GM23248 (cell line): ENCODE measurements around the gene SOX6.

ENCODE experiments used
- EZH2 ChIP-seq: fragments of 200-600 bp; sonication (generic); IDR thresholded peaks from 2 replicates; pipeline ENCODE4 v1.6.1; 2018; ENCODE audit warnings: antibody characterized with exemption, mild to moderate bottlenecking; ENCODE audit not compliant: insufficient read depth, poor library complexity, severe bottlenecking
- EZH2phosphoT487 ChIP-seq: fragments of 200-600 bp; sonication (generic); IDR thresholded peaks from 2 replicates; pipeline ENCODE4 v1.6.1; 2018; ENCODE audit warnings: antibody characterized with exemption, moderate library complexity, mild to moderate bottlenecking, low read depth; ENCODE audit not compliant: insufficient read depth

GRCh38 chr11:16080688-16081381 lies 275.5 kb downstream of the SOX6 start:
- no peak for TF ChIP-seq EZH2
- no peak for TF ChIP-seq EZH2phosphoT487
